SK-N-DZ (cell line): ENCODE measurements around the gene DDN.
A peak's percentile ranks its signal among the peaks of the same experiment; 100 is the strongest.

ENCODE experiments used
- DNase-seq: peaks from one replicate; pipeline ENCODE4 v3.0.0-alpha.2; 2015; ENCODE audit warnings: low spot score

Gene DDN

GRCh38 chr12:48982397-48983080, 16.6 kb downstream of the DDN start:
- DNase-seq = no peak

GRCh38 chr12:48981757-48982157, 17.4 kb downstream of the DDN start:
- no peak for DNase-seq

- DNase-seq = no peak
These were observed 18.0 kb downstream of the DDN start for GRCh38 chr12:48980953-48981756.

- no peak for DNase-seq
These were observed 18.7 kb downstream of the DDN start for GRCh38 chr12:48980389-48980952.

- DNase-seq = no peak
These were observed 19.4 kb downstream of the DDN start for GRCh38 chr12:48979602-48980388.

- DNase-seq = no peak
These were observed 20.2 kb downstream of the DDN start for GRCh38 chr12:48978741-48979601.

GRCh38 chr12:48978291-48978740, 20.9 kb downstream of the DDN start, which contains the start of gene WNT1:
WNT1 (plus strand) TSS chr12:48978322; CDS start chr12:48978651, 329 bp downstream.
- no peak for DNase-seq

- DNase-seq = peak; percentile 58
These were observed 21.6 kb downstream of the DDN start for GRCh38 chr12:48977290-48978281.

- no peak for DNase-seq
These were observed 25.1 kb downstream of the DDN start for GRCh38 chr12:48973941-48974673.

- DNase-seq = no peak
These were observed 25.6 kb downstream of the DDN start for GRCh38 chr12:48973531-48973930.

GRCh38 chr12:48972952-48973483, 26.2 kb downstream of the DDN start:
- DNase-seq = no peak

GRCh38 chr12:48972213-48972951, 26.8 kb downstream of the DDN start:
- no peak for DNase-seq

- DNase-seq = no peak
These were observed 28.4 kb downstream of the DDN start for GRCh38 chr12:48970702-48971334.

GRCh38 chr12:48969833-48970701, 29.1 kb downstream of the DDN start:
- DNase-seq = no peak

- no peak for DNase-seq
These were observed 29.9 kb downstream of the DDN start for GRCh38 chr12:48969160-48969771.

GRCh38 chr12:48968467-48968866, 30.7 kb downstream of the DDN start:
- DNase-seq = no peak
